ENCODE measurements around the gene KLHL2. TPM values are rescaled to one million over a fixed set of nuclear protein-coding genes. Genes with fewer than 3 reads are reported as not detected.

Gene KLHL2
- total RNA-seq, 2 experiments from 2014 or later, result 23.7 to 28.0 TPM

DNA sequence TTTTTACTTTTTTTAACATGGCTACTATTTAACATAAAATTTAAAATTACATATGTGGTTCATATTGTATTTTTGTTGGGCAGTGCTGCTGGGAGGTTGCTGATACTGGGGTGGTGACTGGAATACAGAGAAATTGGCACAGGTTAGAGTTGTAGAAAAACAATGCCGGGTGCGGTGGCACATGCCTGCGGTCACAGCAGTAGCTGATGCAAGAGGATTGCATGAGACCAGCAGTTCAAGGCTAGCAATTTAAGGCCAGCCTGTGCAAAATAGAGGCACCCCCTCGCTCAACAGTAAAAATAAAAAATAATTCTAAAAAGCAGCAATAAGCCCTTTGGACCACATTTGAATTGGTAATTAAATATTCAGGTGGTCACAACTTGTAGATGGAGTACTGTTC, 159.7 kb downstream of the KLHL2 start:
- Mint-ChIP-seq H3K4me3 (no peak overlapping the region), H3K27ac (no peak overlapping the region), H3K27me3 (peaks cover 7% of the 10 kb centered on the region), H3K36me3 (no peaks in the 10 kb centered on the region), H3K9me3 (no peaks in the 10 kb centered on the region), H3K4me1 (peaks cover 2% of the 10 kb centered on the region)
- DNase-seq, result no peak

DNA sequence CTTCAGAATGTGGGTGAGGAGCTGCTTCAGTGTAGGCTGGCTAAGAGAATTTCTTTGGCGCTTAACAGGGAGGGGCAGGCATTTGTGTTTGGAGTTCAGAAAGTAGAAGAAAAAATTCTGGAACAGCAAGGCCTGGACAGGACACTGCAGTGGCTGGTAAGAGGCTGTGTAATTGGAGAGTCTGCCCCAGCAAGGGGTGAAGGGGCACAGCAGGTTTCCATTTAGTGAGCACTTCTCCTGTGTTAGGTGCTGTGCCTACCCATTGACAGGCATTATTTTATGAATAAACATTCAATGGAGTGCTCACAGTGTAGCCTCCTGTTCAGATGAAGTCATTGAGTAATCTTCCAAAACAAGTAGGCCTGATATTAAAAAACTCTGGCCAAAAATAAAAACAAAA, 160.8 kb downstream of the KLHL2 start:
- no peak overlapping the region for H3K4me3 Mint-ChIP-seq
- no peaks in the 10 kb centered on the region for H3K9me3 Mint-ChIP-seq
- no peaks in the 10 kb centered on the region for H3K36me3 Mint-ChIP-seq
- H3K27ac Mint-ChIP-seq, result no peak overlapping the region
- no peak for DNase-seq
- no peaks in the 10 kb centered on the region for H3K4me1 Mint-ChIP-seq
- H3K27me3 Mint-ChIP-seq, result peaks cover 3% of the 10 kb centered on the region

DNA sequence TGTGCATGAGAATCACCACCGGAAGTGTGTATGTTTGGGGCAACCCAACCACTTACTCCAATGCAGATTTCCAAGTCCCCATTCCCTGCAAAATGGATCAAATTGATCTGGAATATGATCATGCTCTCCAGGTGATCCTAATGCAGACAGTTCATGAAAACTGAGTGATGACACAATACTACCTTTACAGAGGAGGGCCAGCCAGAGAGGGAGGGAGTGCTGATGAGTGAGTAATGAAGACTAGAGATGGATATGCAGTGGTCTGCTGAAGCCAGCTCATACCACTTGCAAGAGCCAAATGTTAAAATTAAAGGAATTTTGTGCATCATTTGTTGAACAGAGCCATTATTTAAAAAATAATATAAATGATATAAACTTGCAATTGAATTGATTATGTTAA, 161.2 kb downstream of the KLHL2 start:
- no peaks in the 10 kb centered on the region for H3K27me3 Mint-ChIP-seq
- H3K9me3 Mint-ChIP-seq, result no peaks in the 10 kb centered on the region
- H3K27ac Mint-ChIP-seq, result no peak overlapping the region
- H3K36me3 Mint-ChIP-seq, result no peaks in the 10 kb centered on the region
- DNase-seq, result no peak
- no peak overlapping the region for H3K4me3 Mint-ChIP-seq
- H3K4me1 Mint-ChIP-seq, result no peaks in the 10 kb centered on the region

DNA sequence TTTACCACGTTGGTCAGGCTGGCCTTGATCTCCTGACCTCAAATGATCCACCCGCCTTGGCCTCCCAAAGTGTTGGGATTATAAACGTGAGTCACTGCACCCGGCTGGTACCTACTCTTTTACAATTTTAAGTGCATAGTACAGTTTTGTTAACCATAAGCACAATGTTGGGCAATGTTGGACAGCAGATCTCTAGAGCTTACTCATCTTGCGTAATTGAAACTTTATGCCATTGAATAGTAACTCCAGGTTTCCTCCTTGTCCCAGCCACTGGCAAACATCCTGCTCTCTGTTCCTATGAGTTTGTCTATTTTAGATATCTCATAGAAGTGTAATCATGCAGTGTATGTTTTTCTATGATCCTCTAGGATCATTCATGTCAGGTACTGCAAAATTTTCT, 162.2 kb downstream of the KLHL2 start:
- peaks cover 4% of the 10 kb centered on the region for H3K27me3 Mint-ChIP-seq
- H3K9me3 Mint-ChIP-seq, result peaks cover 4% of the 10 kb centered on the region
- no peak overlapping the region for H3K27ac Mint-ChIP-seq

DNA sequence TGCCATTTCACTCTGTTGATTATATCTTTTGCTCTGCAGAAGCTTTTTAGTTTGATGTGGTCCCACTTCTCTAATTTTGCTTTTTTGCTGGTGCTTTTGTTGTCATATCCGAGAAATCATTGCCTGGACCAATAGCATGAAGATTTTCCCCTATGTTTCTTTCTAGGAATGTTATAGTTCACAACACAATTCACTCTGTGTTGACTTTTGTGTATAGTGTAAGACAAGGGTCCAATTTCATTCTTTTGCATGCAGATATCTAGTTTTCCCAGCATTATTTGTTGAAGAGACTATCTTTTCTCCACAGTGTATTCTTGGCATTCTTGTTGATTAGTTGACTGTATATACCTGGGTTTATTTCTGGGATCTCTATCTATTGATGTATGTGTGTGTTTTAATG, 163.2 kb downstream of the KLHL2 start:
- peaks cover 8% of the 10 kb centered on the region for H3K27me3 Mint-ChIP-seq
- no peak overlapping the region for H3K4me3 Mint-ChIP-seq
- DNase-seq, result no peak
- no peaks in the 10 kb centered on the region for H3K36me3 Mint-ChIP-seq
- no peak overlapping the region for H3K27ac Mint-ChIP-seq
- peaks cover 5% of the 10 kb centered on the region for H3K9me3 Mint-ChIP-seq
- peaks cover 2% of the 10 kb centered on the region for H3K4me1 Mint-ChIP-seq

More for the DNA sequence above, 162.2 kb downstream of the KLHL2 start:
- Mint-ChIP-seq H3K4me1 (no peaks in the 10 kb centered on the region), H3K36me3 (no peaks in the 10 kb centered on the region), H3K4me3 (no peak overlapping the region)
- DNase-seq, result no peak

Other genes starting within 250 kb of the KLHL2 start
- 1 to 10 TPM; 3.4 to 4.1 TPM for gene TRIM61, start 229.9 kb upstream of the KLHL2 start, total RNA-seq
- not detected for gene TRIM60, start 175.6 kb upstream of the KLHL2 start, total RNA-seq
- not detected for gene TRIM75, start 153.7 kb upstream of the KLHL2 start, total RNA-seq
- 10 to 100 TPM; 13.2 to 14.9 TPM for gene TMEM192, start 94.7 kb upstream of the KLHL2 start, total RNA-seq
- gene MSMO1, start 120.1 kb downstream of the KLHL2 start, total RNA-seq, result 10 to 100 TPM; 29.2 to 30.0 TPM
- not detected for gene CPE, start 171.4 kb downstream of the KLHL2 start, total RNA-seq